ENCODE measurements around the gene DOK5.

DOK5 gene

DNA sequence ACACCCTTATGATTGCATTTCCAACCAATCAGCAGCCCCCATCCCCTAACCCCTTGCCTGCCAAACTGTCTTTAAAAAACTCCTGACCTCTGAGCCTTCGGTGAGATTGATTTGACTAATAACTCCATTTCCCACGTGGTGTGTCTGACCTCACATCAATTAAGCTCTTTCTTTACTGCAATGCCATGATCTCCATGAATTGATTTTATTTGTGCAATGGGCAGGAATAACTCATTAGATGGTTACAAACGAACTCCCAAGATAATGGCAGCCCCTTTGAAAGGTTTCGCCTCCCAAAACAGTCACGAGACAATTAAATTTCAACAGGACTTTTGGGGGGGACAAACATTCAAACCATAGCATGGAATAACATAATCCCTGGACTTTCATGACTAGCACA, 161.2 kb downstream of the DOK5 start:
- DNase-seq (ENCODE audit: low read depth): no peak
- no peak for TF ChIP-seq MYC (IDR thresholded peaks at IDR 0.05; ENCODE audit: low read depth, low read length)
- no peak for TF ChIP-seq POLR2A (IDR thresholded peaks at IDR 0.05; ENCODE audit: extremely low read depth, insufficient read length)
- TF ChIP-seq CTCF (IDR thresholded peaks at IDR 0.05; ENCODE audit: low read depth, low read length): no peak
- TF ChIP-seq MAX (IDR thresholded peaks at IDR 0.05; ENCODE audit: low read depth, low read length): no peak

GRCh38 chr20:54639941-54640340, 164.5 kb downstream of the DOK5 start:
- TF ChIP-seq MYC (IDR thresholded peaks at IDR 0.05; ENCODE audit: low read depth, low read length) (no peak), POLR2A (IDR thresholded peaks at IDR 0.05; ENCODE audit: extremely low read depth, insufficient read length) (no peak), CTCF (IDR thresholded peaks at IDR 0.05; ENCODE audit: low read depth, low read length) (no peak), MAX (IDR thresholded peaks at IDR 0.05; ENCODE audit: low read depth, low read length) (no peak)
- no peak overlapping the region for H3K4me3 ChIP-seq (ENCODE audit: low read depth, low read length)
- DNase-seq (ENCODE audit: low read depth): no peak

More for the DNA sequence above, 161.2 kb downstream of the DOK5 start:
- H3K4me3 ChIP-seq (ENCODE audit: low read depth, low read length): no peak overlapping the region

DNA sequence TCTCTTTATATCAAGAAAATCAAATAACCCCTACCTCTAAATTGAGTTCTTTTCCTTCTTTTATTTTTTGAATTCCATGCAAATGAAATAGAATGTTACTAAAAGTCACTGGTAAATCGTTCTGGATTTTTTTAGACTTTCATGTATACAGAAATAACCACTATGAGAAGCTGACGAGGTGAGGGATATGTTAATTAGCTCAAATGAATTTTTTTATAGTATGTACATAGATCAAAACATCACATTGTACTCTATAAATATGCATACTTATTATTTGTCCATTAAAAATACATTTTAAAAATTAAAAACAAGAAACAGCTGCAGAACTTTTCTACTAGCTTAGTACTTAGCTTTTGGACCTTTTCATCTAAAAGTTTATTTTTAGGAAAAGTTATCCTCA, 165.4 kb downstream of the DOK5 start:
- H3K4me3 ChIP-seq (ENCODE audit: low read depth, low read length): no peak overlapping the region
- TF ChIP-seq MAX (IDR thresholded peaks at IDR 0.05; ENCODE audit: low read depth, low read length): no peak
- no peak for TF ChIP-seq MYC (IDR thresholded peaks at IDR 0.05; ENCODE audit: low read depth, low read length)
- TF ChIP-seq POLR2A (IDR thresholded peaks at IDR 0.05; ENCODE audit: extremely low read depth, insufficient read length): no peak
- TF ChIP-seq CTCF (IDR thresholded peaks at IDR 0.05; ENCODE audit: low read depth, low read length): no peak
- no peak for DNase-seq (ENCODE audit: low read depth)

- H3K4me3 ChIP-seq (ENCODE audit: low read depth, low read length): no peak overlapping the region
- TF ChIP-seq MAX (IDR thresholded peaks at IDR 0.05; ENCODE audit: low read depth, low read length) (0 out of 2 replicates have a peak, but pooled peaks have one; percentile 17), MYC (IDR thresholded peaks at IDR 0.05; ENCODE audit: low read depth, low read length) (no peak)
- DNase-seq (ENCODE audit: low read depth): no peak
These were observed 167.7 kb downstream of the DOK5 start for GRCh38 chr20:54642864-54643667.

DNA sequence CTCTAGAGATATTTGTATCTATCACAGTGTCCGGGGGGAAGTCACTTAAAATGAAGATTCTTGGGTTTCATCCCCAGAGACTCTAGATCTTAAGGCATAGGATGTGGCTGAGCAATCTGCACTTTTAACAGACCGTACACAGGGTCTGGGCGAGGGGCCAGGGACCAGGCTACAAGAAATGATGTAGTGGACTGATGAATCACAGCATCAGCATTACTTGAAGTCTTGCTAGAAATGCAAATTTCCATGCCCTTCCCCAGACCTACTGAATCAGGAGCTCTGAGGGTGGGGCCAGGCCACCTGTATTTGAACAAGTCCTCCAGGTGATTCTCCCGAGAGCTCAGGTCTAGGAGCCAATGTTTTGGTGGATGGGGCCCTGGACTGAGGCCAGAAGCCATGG, 168.4 kb downstream of the DOK5 start:
- H3K4me3 ChIP-seq (ENCODE audit: low read depth, low read length): no peak overlapping the region
- TF ChIP-seq POLR2A (IDR thresholded peaks at IDR 0.05; ENCODE audit: extremely low read depth, insufficient read length) (no peak), CTCF (IDR thresholded peaks at IDR 0.05; ENCODE audit: low read depth, low read length) (no peak), MAX (IDR thresholded peaks at IDR 0.05; ENCODE audit: low read depth, low read length) (no peak), MYC (IDR thresholded peaks at IDR 0.05; ENCODE audit: low read depth, low read length) (no peak)
- DNase-seq (ENCODE audit: low read depth): no peak

DNA sequence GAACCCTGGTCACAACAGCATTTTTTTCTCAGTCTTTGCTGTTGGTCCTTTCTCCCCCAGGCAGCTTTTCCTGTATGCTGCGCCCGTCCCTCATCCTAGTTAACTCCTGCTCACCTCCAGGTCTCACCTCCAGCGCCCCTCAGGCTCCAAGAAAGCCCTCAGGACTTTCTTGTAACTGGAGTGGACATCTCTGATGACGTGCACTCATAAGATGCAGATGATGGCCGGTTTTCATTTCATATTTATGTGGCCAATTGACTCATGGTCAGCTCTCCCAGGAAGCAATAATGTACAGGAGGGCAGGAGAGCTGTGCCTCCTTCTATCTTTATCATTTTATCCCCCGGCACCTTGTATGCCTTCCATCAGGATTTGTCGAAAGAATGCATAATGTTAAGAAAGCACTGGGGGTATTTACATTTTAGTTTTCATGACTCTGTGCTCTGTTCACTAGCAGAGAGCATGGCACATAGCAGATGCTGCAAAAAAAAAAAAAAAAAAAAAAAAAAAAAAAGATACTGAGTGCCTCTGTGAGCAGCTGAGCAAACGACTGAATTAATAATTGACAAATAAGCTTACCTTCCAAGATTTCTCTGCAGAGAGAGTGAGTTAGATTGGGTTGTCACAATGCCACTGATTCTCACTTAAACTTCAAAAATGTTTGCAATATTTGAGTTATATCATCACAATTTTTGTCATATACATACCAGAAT, 170.2 kb downstream of the DOK5 start:
- DNase-seq (ENCODE audit: low read depth): no peak
- TF ChIP-seq MYC (IDR thresholded peaks at IDR 0.05; ENCODE audit: low read depth, low read length): no peak
- no peak for TF ChIP-seq MAX (IDR thresholded peaks at IDR 0.05; ENCODE audit: low read depth, low read length)
- TF ChIP-seq CTCF (IDR thresholded peaks at IDR 0.05; ENCODE audit: low read depth, low read length): no peak
- TF ChIP-seq POLR2A (IDR thresholded peaks at IDR 0.05; ENCODE audit: extremely low read depth, insufficient read length): no peak
- H3K4me3 ChIP-seq (ENCODE audit: low read depth, low read length): no peak overlapping the region

All from NB4 (cell line).